Upper lobe of right lung (tissue), 1 donor: ENCODE data around the gene AP2B1. TPM values are rescaled to one million over a fixed set of nuclear protein-coding genes. Genes with fewer than 3 reads are reported as not detected.

Source experiments
- ATAC-seq: fragments of 200-7000 bp; cut with Tn5 transposase; one replicate; pipeline ENCODE4 v1.9.1; 2020; ENCODE audit warnings: mild to moderate bottlenecking, moderate library complexity
- DNase-seq: peaks from one replicate; pipeline ENCODE4 v3.0.0-alpha.2; 2020
- H3K27ac ChIP-seq: fragments of 200-600 bp; one replicate; pipeline ENCODE4 v1.8.0; 2022
- H3K27me3 ChIP-seq: fragments of 200-600 bp; one replicate; pipeline ENCODE4 v1.8.0; 2022; ENCODE audit warnings: mild to moderate bottlenecking
- H3K36me3 ChIP-seq: fragments of 200-600 bp; one replicate; pipeline ENCODE4 v1.8.0; 2022
- H3K4me1 ChIP-seq: fragments of 200-600 bp; one replicate; pipeline ENCODE4 v1.8.0; 2022
- H3K4me3 ChIP-seq: fragments of 200-600 bp; one replicate; pipeline ENCODE4 v1.8.0; 2022; ENCODE audit warnings: mild to moderate bottlenecking
- H3K9me3 ChIP-seq: fragments of 200-600 bp; one replicate; pipeline ENCODE4 v1.8.0; 2022
- CTCF ChIP-seq: fragments of 200-600 bp; IDR thresholded peaks from one replicate; pipeline ENCODE4 v1.8.0; 2022; ENCODE audit warnings: antibody characterized with exemption
- intact Hi-C: fragments of 100-400 bp; cut with DNase I; formaldehyde crosslinking; loops from one replicate; pipeline ENCODE4 v1.11.0; 2022
- total RNA-seq: library from RNA; stranded (reverse); fragmentation: NEBNext Ultra II Directional; extraction: Animal tissue kit (Norgen Biotek cat#: 25700); gene quantifications from one replicate; pipeline ENCODE4 v1.2.1, GENCODE V29; 2021
- donor health status: DM: no; HTN: yes; CAD: no; lungs with severe emphysema.

AP2B1 gene
- total RNA-seq, 1 donor from 2014 or later, result 153 TPM

DNA sequence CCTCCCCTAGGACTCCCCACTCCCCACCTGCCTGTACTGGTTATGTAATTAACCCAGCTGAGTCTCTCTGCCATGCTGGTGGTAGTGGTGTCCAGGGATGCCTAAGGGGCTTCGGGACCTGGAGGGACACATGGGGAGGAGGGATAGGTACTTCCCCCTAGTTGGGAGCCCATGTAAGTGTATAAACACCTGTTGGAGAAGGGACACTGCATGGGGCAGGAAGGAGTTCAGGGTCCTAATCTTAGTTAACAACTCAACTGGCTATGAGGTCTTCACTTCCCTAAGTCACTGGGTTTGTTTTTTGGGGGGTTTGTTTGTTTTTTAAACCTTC is 145.6 kb downstream of the AP2B1 start:
- no peak for DNase-seq
- TF ChIP-seq CTCF, result no peak
- Histone ChIP-seq H3K4me1 (peaks cover 11% of the 10 kb centered on the region), H3K27ac (no peak overlapping the region), H3K4me3 (no peak overlapping the region), H3K9me3 (no peaks in the 10 kb centered on the region), H3K27me3 (no peaks in the 10 kb centered on the region), H3K36me3 (no peaks in the 10 kb centered on the region)
- no peak for ATAC-seq
- intact Hi-C loops, result no loop called here

- intact Hi-C loops, result no loop called here
- no peak for ATAC-seq
- H3K4me1 ChIP-seq, result peaks cover 11% of the 10 kb centered on the region
- H3K4me3 ChIP-seq, result no peak overlapping the region
- no peaks in the 10 kb centered on the region for H3K9me3 ChIP-seq
- no peak for TF ChIP-seq CTCF
- H3K27ac ChIP-seq, result no peak overlapping the region
- DNase-seq, result no peak
- no peaks in the 10 kb centered on the region for H3K27me3 ChIP-seq
- no peaks in the 10 kb centered on the region for H3K36me3 ChIP-seq
These were observed 146.2 kb downstream of the AP2B1 start for GRCh38 chr17:35733366-35733765.

DNA sequence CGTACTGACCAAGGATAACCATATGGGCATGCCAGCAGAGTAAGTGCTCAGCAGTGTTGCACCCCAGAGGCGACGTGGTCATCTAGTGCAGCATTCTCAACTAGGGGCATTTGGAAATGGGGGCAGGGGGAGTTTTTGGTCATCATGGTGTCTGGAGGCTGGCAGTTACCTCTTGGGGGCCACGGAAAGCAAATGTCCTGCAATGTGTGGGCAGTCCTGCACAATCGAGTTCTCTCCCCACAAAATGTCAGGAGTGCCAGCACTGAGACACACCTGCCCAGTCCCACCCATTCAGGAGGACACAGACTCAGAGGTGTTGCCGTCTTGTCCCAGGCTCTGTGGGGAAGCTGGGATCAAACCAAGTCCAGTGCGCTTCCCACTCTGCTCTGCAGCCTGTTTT is 147.3 kb downstream of the AP2B1 start:
- TF ChIP-seq CTCF, result no peak
- intact Hi-C loops, result no loop called here
- peaks cover 11% of the 10 kb centered on the region for H3K4me1 ChIP-seq
- H3K9me3 ChIP-seq, result no peaks in the 10 kb centered on the region
- ATAC-seq, result no peak
- no peak overlapping the region for H3K4me3 ChIP-seq
- DNase-seq, result no peak
- no peak overlapping the region for H3K27ac ChIP-seq
- no peaks in the 10 kb centered on the region for H3K36me3 ChIP-seq
- peaks cover 2% of the 10 kb centered on the region for H3K27me3 ChIP-seq

- no peak for ATAC-seq
- Histone ChIP-seq H3K9me3 (no peaks in the 10 kb centered on the region), H3K27me3 (peaks cover 6% of the 10 kb centered on the region), H3K27ac (no peak overlapping the region), H3K36me3 (no peaks in the 10 kb centered on the region), H3K4me3 (no peak overlapping the region), H3K4me1 (peaks cover 11% of the 10 kb centered on the region)
- TF ChIP-seq CTCF, result no peak
- no peak for DNase-seq
- intact Hi-C loops, result no loop called here
These were observed 148.1 kb downstream of the AP2B1 start for GRCh38 chr17:35735036-35735805.

DNA sequence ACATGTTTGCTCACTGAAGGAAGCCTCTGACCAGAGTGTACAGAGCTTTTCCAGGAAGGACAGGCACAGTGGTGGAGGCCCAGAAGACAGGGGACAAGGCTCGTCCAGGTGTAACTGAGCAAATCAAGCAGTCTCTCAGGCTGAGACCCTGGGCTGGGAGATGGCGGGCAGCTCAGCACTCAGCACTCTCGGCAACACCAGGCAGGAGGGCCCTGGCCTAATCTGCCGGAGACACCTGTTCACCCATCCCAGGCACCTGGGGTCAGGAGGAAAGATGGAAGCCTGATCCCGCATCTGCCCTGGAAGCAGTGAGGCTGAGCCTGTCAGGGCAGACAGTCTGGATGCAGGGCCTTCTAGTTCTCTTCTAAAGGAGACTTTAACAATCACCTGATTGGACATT is 149.1 kb downstream of the AP2B1 start:
- no peak overlapping the region for H3K27ac ChIP-seq
- no peaks in the 10 kb centered on the region for H3K36me3 ChIP-seq
- no peak for ATAC-seq
- intact Hi-C loops, result no loop called here
- peaks cover 16% of the 10 kb centered on the region for H3K27me3 ChIP-seq
- no peak for TF ChIP-seq CTCF
- peaks cover 6% of the 10 kb centered on the region for H3K4me1 ChIP-seq
- no peak for DNase-seq
- H3K9me3 ChIP-seq, result no peaks in the 10 kb centered on the region
- no peak overlapping the region for H3K4me3 ChIP-seq
